Sigmoid colon (tissue), 7 donors: ENCODE data around the gene TMTC2. TPM values are rescaled to one million over a fixed set of nuclear protein-coding genes. Genes with fewer than 3 reads are reported as not detected.
"Not testable (repeated sequence)": the region's sequence is repeated elsewhere in the genome, so short reads cannot be mapped to it uniquely, and the experiment has no call there.

Source experiments
- DNase-seq: peaks from one replicate; pipeline ENCODE4 v3.0.0-alpha.2; 2019
- H3K27ac ChIP-seq, 4 donors: fragments of 200-600 bp; sonication (generic); one replicate each; pipeline ENCODE4 v1.5.1; 2016 to 2019; ENCODE audit warnings: mild to moderate bottlenecking in 1 of 4
- H3K27me3 ChIP-seq, 3 donors: fragments of 200-600 bp; sonication (generic); one replicate each; pipeline ENCODE4 v1.5.1; 2019; ENCODE audit warnings: mild to moderate bottlenecking in 1 of 3
- H3K36me3 ChIP-seq, 4 donors: fragments of 200-600 bp; sonication (generic); one replicate each; pipeline ENCODE4 v1.5.1; 2016 to 2019
- H3K4me1 ChIP-seq, 4 donors: fragments of 200-600 bp; sonication (generic); one replicate each; pipeline ENCODE4 v1.5.1; 2017 to 2019
- H3K4me3 ChIP-seq, 4 donors: fragments of 200-600 bp; sonication (generic); one replicate each; pipeline ENCODE4 v1.5.1; 2017 to 2019; ENCODE audit warnings: mild to moderate bottlenecking in 2 of 4, moderate library complexity in 1 of 4
- H3K9me3 ChIP-seq, 4 donors: fragments of 200-600 bp in 3 of 4; sonication (generic) in 3 of 4; one replicate each; pipeline versions ENCODE4 v1.5.1 to v1.6.1; 2013 to 2019
- EP300 ChIP-seq, 4 donors: sonication (generic); formaldehyde crosslinking; IDR thresholded peaks; one replicate each; pipeline ENCODE4 v1.6.1; 2017; ENCODE audit warnings: antibody characterized with exemption in 4 of 4
- POLR2A ChIP-seq, 2 donors: fragments of 450-650 bp; IDR thresholded peaks; one replicate each; pipeline ENCODE4 v1.6.1; 2016; ENCODE audit warnings: antibody characterized with exemption in 2 of 2, mild to moderate bottlenecking in 2 of 2, moderate library complexity in 2 of 2
- POLR2AphosphoS5 ChIP-seq, 4 donors: sonication (generic); formaldehyde crosslinking; IDR thresholded peaks; one replicate each; pipeline ENCODE4 v1.6.1; 2017; ENCODE audit warnings: antibody characterized with exemption in 4 of 4
- WGBS, 2 donors: extraction: QIAGEN DNeasy Blood & Tissue Kit; methylation state at CpG; one replicate each; pipeline ENCODE4 v1.1.7; 2013; 5-methylcytosine and 5-hydroxymethylcytosine counted together
- intact Hi-C: fragments of 100-400 bp; cut with DNase I; formaldehyde crosslinking; loops from one replicate; pipeline ENCODE4 v1.15.1; 2023
- polyA plus RNA-seq, 3 donors: library from polyadenylated mRNA; stranded (reverse); fragments of 200-250 nt; gene quantifications; one replicate each; pipeline ENCODE4 v1.2.3, GENCODE V29; 2013
- total RNA-seq, 4 donors: library from RNA; depleted of rRNA; stranded (reverse); fragments of >200 nt; gene quantifications; one replicate each; pipeline ENCODE4 v1.1.0, GENCODE V29; 2016
- TF ChIP-seq, protein P1 (sequence below), 4 experiments: fragments of 450-650 bp in 3 of 4; fragments of 200-600 bp in 1 of 4; IDR thresholded peaks; one replicate each; pipeline ENCODE4 v1.5.1; 2016 to 2019; ENCODE audit warnings: antibody characterized with exemption in 4 of 4, mild to moderate bottlenecking in 3 of 4, moderate library complexity in 2 of 4
- donor health status: healthy with polysubstance abuse.
- donor health status: Bipolar disorder and iron deficiency.
- donor health status: healthy.

Gene TMTC2
- total and polyA plus RNA-seq, 7 donors = 1.2 to 74.4 (median 61.2) TPM

DNA sequence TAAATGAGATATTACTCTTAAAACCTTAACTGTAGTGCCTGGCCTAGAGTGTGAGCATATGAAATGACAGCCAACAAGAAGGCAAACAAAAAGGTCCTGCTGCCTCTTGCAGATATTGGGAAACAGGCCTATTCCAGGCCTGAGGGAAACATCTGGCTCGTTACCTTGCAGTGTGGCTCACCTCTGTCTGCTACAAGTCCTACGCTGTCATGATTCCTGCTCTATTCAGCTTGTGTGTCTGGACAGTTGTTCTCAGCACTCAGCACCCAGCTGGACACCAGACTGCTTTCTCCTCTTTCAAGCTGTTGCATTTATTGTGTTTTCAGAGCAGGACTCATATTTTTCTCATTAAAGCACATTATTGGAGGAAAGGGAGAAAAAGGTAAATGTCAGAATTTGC, 113.5 kb downstream of the TMTC2 start:
- Histone ChIP-seq H3K4me1 (peaks cover 0 to 6% (median 2%) of the 10 kb centered on the region in 4 donors), H3K27me3 (no peaks in the 10 kb centered on the region), H3K4me3 (no peak overlapping the region), H3K27ac (no peak overlapping the region), H3K9me3 (no peaks in the 10 kb centered on the region), H3K36me3 (peaks cover 0 to 4% (median 0%) of the 10 kb centered on the region in 4 donors)
- WGBS, 2 donors = 90 to 94% methylated on average over 2 of the region's 2 CpGs
- TF ChIP-seq POLR2AphosphoS5 (IDR thresholded peaks at IDR 0.05) = no peak
- TF ChIP-seq, protein P1, sequence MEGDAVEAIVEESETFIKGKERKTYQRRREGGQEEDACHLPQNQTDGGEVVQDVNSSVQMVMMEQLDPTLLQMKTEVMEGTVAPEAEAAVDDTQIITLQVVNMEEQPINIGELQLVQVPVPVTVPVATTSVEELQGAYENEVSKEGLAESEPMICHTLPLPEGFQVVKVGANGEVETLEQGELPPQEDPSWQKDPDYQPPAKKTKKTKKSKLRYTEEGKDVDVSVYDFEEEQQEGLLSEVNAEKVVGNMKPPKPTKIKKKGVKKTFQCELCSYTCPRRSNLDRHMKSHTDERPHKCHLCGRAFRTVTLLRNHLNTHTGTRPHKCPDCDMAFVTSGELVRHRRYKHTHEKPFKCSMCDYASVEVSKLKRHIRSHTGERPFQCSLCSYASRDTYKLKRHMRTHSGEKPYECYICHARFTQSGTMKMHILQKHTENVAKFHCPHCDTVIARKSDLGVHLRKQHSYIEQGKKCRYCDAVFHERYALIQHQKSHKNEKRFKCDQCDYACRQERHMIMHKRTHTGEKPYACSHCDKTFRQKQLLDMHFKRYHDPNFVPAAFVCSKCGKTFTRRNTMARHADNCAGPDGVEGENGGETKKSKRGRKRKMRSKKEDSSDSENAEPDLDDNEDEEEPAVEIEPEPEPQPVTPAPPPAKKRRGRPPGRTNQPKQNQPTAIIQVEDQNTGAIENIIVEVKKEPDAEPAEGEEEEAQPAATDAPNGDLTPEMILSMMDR (IDR thresholded peaks at IDR 0.05) = no peak
- TF ChIP-seq POLR2A (IDR thresholded peaks at IDR 0.05) = no peak
- no peak for TF ChIP-seq EP300 (IDR thresholded peaks at IDR 0.05)
- intact Hi-C loops = no loop called here
- DNase-seq = no peak

DNA sequence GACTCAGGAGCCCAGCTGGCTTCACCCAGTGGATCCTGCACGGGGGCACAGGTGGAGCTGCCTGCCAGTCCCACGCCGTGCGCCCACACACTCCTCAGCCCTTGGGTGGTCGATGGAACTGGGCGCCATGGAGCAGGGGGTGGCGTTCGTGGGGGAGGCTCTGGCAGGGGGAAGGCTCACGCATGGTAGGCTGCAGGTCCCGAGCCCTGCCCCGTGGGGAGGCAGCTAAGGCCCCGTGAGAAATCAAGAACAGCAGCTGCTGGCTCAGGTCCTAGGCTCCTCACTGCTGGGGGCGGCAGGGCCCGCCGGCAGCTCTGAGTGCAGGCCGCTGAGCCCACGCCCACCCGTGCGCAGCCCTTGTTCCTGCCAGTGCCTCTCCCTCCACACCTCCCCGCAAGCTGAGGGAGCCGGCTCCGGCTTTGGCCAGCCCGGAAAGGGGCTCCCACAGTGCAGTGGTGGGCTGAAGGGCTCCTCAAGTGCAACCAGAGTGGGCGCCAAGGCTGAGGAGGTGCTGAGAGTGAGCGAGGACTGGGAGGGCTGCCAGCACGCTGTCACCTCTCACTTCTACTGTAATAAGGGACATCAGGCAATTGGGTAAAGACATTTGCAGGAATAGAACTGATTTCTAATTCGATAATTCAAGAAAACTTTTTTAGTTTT, 115.4 kb downstream of the TMTC2 start:
- 96 to 97% methylated on average over 27 of the region's 27 CpGs for WGBS, 2 donors
- Histone ChIP-seq H3K36me3 (peaks cover 0 to 4% (median 0%) of the 10 kb centered on the region in 4 donors), H3K4me3 (no peak overlapping the region), H3K4me1 (peaks cover 0 to 6% (median 2%) of the 10 kb centered on the region in 4 donors), H3K9me3 (no peaks in the 10 kb centered on the region), H3K27ac (no peak overlapping the region), H3K27me3 (no peaks in the 10 kb centered on the region)
- TF ChIP-seq EP300 (IDR thresholded peaks at IDR 0.05) (no peak), POLR2A (IDR thresholded peaks at IDR 0.05) (no peak), POLR2AphosphoS5 (IDR thresholded peaks at IDR 0.05) (no peak)
- TF ChIP-seq, protein P1 (IDR thresholded peaks at IDR 0.05) = no peak
- intact Hi-C loops = no loop called here
- no peak for DNase-seq

DNA sequence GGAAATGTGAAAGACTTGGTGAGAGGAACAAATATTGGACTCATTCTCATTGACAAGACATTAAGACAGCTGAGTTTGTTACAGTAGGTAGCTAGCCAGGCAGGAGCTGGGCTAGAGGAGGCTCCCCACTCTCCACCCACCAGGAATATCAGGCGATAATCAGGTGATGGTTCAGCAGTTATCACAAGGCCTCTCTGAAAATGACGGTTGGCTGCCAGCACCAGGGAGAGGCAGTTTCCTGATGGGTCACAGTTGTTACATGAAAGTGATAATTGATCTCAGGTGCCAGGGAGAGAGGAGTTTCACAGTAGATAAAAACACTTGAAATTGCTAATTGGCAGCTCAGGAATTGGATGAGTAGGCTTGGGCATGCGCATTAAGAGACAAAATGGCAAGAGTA, 116.5 kb downstream of the TMTC2 start:
- peaks cover 0 to 4% (median 0%) of the 10 kb centered on the region in 4 donors for H3K36me3 ChIP-seq
- no peaks in the 10 kb centered on the region for H3K27me3 ChIP-seq
- H3K4me1 ChIP-seq = peaks cover 0 to 8% (median 3%) of the 10 kb centered on the region in 4 donors
- TF ChIP-seq POLR2A (IDR thresholded peaks at IDR 0.05) (no peak), EP300 (IDR thresholded peaks at IDR 0.05) (no peak), POLR2AphosphoS5 (IDR thresholded peaks at IDR 0.05) (no peak)
- TF ChIP-seq, protein P1 (IDR thresholded peaks at IDR 0.05) = no peak
- 65 to 79% methylated on average over 3 of the region's 3 CpGs for WGBS, 2 donors
- H3K9me3 ChIP-seq = no peaks in the 10 kb centered on the region
- H3K27ac ChIP-seq = no peak overlapping the region
- no peak overlapping the region for H3K4me3 ChIP-seq
- no peak for DNase-seq
- intact Hi-C loops = no loop called here

DNA sequence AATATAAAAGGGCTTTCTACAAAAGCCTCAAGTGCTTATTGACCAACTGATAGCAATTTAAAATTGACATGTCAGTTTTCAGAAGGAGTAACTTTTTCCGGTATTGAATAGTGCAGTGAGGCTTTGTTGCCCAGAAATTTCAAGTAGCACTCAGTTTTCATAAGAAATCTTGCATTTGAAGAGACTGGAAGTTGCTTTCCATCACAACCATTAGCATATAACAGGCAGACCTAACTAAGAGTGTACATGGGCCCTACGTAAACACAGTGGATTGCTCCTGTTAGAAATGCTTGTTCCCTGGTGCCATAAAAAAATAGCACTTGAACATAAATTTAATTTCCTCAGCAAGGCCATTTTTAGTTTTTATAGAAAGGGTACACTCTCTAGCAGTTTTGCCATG, 117.9 kb downstream of the TMTC2 start:
- Histone ChIP-seq H3K27me3 (no peaks in the 10 kb centered on the region), H3K4me1 (peaks cover 0 to 8% (median 3%) of the 10 kb centered on the region in 4 donors), H3K27ac (no peak overlapping the region), H3K36me3 (peaks cover 0 to 4% (median 0%) of the 10 kb centered on the region in 4 donors), H3K4me3 (no peak overlapping the region), H3K9me3 (no peaks in the 10 kb centered on the region)
- intact Hi-C loops = no loop called here
- 87 to 98% methylated on average over 2 of the region's 2 CpGs for WGBS, 2 donors
- no peak for DNase-seq
- TF ChIP-seq POLR2A (IDR thresholded peaks at IDR 0.05) (no peak), POLR2AphosphoS5 (IDR thresholded peaks at IDR 0.05) (no peak), EP300 (IDR thresholded peaks at IDR 0.05) (no peak)
- TF ChIP-seq, protein P1 (IDR thresholded peaks at IDR 0.05) = no peak

DNA sequence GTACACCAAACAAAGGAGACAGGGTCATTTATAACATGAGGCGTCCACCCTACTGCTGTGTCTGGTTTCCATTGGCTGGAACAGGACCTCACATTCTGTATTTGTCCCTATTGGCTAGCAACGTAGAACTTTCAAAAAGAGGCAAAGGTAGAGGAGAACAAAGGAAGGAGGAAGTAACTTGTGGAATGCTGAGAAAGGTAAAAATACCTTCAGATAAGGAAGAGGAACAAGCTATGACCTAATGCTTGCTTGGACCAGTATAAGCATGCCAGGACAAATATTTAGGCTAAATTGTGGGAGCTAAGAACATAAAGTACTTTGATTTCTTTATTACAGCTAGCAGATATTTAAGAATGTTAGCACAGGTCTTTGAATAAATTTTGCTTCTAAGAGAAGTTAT, 118.3 kb downstream of the TMTC2 start:
- DNase-seq, H3K9me3 ChIP-seq, H3K4me3 ChIP-seq, intact Hi-C loops, H3K27me3 ChIP-seq, H3K27ac ChIP-seq, H3K36me3 ChIP-seq, H3K4me1 ChIP-seq: not testable (repeated sequence)
- 39 to 69% methylated on average over 2 of the region's 2 CpGs for WGBS, 2 donors
